HEK293 (cell line): ENCODE data around the gene ZNF224.

ENCODE experiments used
- CTCF ChIA-PET: fragments of 350-600 bp; formaldehyde crosslinking; extraction: SDS; loops from one replicate; lab custom pipeline; 2021; ENCODE audit warnings: antibody characterized with exemption; lab: Yijun Ruan, JAX
- POLR2A ChIA-PET: fragments of 300-600 bp; formaldehyde crosslinking; extraction: SDS; loops from one replicate; lab custom pipeline; 2020; ENCODE audit warnings: antibody characterized with exemption, inconsistent platforms; lab: Yijun Ruan, JAX
- H3K27ac ChIP-seq: fragments of 200-500 bp; sonication (Bioruptor generic); 2 replicates; pipeline ENCODE4 v1.5.1; 2014; ENCODE audit warnings: low read depth, low read length, control low read depth, inconsistent platforms; ENCODE audit errors: extremely low read depth
- H3K36me3 ChIP-seq, 2 experiments: fragments of 200-500 bp in 1 of 2; sonication (Bioruptor generic) in 1 of 2; 1 replicate in 1 of 2; 2 replicates in 1 of 2; pipeline ENCODE4 v1.5.1; 2014 to 2017; ENCODE audit warnings: inconsistent platforms in 2 of 2, low read length in 2 of 2; ENCODE audit not compliant: control insufficient read depth in 2 of 2, insufficient read depth in 1 of 2
- H3K4me1 ChIP-seq: fragments of 200-500 bp; sonication (Bioruptor generic); 2 replicates; pipeline ENCODE4 v1.5.1; 2014; ENCODE audit warnings: mild to moderate bottlenecking, low read length, inconsistent platforms; ENCODE audit not compliant: control insufficient read depth, insufficient read depth
- H3K4me3 ChIP-seq: 2 replicates; pipeline ENCODE4 v1.5.1; 2011; ENCODE audit warnings: low read depth, mild to moderate bottlenecking, control low read depth, low read length, moderate library complexity
- H3K9me3 ChIP-seq: fragments of 200-500 bp; sonication (Bioruptor generic); 2 replicates; pipeline ENCODE4 v1.5.1; 2014; ENCODE audit warnings: low read depth, low read length, inconsistent platforms; ENCODE audit not compliant: control insufficient read depth, insufficient read depth
- BCL11A ChIP-seq: fragments of 450-650 bp; formaldehyde crosslinking; IDR thresholded peaks from 2 replicates; pipeline ENCODE4 v1.5.1; 2016; ENCODE audit warnings: low read depth, missing biosample characterization, missing genetic modification characterization
- GLIS1 ChIP-seq: fragments of 450-650 bp; formaldehyde crosslinking; IDR thresholded peaks from 2 replicates; pipeline ENCODE4 v1.5.1; 2016; ENCODE audit warnings: missing biosample characterization, missing genetic modification characterization
- HOXD13 ChIP-seq: sonication (generic); formaldehyde crosslinking; IDR thresholded peaks from 2 replicates; pipeline ENCODE4 v1.8.0; 2022; ENCODE audit warnings: missing genetic modification reagents, borderline replicate concordance
- IKZF3 ChIP-seq: fragments of 450-650 bp; IDR thresholded peaks from 2 replicates; pipeline ENCODE4 v1.5.0; 2018; ENCODE audit warnings: missing biosample characterization, mild to moderate bottlenecking, missing genetic modification characterization, moderate library complexity
- KLF1 ChIP-seq: fragments of 450-650 bp; formaldehyde crosslinking; IDR thresholded peaks from 2 replicates; pipeline ENCODE4 v1.5.1; 2016; ENCODE audit warnings: missing biosample characterization, missing genetic modification characterization
- KLF16 ChIP-seq: fragments of 450-650 bp; formaldehyde crosslinking; IDR thresholded peaks from 2 replicates; pipeline ENCODE4 v1.5.1; 2017; ENCODE audit warnings: missing biosample characterization, missing genetic modification characterization
- MYNN ChIP-seq: fragments of 450-650 bp; formaldehyde crosslinking; IDR thresholded peaks from 2 replicates; pipeline ENCODE4 v1.5.1; 2016; ENCODE audit warnings: missing biosample characterization, missing genetic modification characterization, borderline replicate concordance
- MZF1 ChIP-seq: fragments of 450-650 bp; formaldehyde crosslinking; IDR thresholded peaks from 2 replicates; pipeline ENCODE4 v1.5.1; 2017; ENCODE audit warnings: missing biosample characterization, missing genetic modification characterization, borderline replicate concordance
- SALL2 ChIP-seq: fragments of 450-650 bp; formaldehyde crosslinking; IDR thresholded peaks from 2 replicates; pipeline ENCODE4 v1.5.0; 2017; ENCODE audit warnings: missing biosample characterization, mild to moderate bottlenecking, missing genetic modification characterization, borderline replicate concordance
- TCF7L2 ChIP-seq: IDR thresholded peaks from 2 replicates; pipeline ENCODE4 v1.6.1; 2011; ENCODE audit warnings: low read depth, mild to moderate bottlenecking, inconsistent platforms, low read length, moderate library complexity, borderline replicate concordance
- YY1 ChIP-seq: fragments of 450-650 bp; formaldehyde crosslinking; IDR thresholded peaks from 2 replicates; pipeline ENCODE4 v1.5.1; 2018; ENCODE audit warnings: missing biosample characterization, missing genetic modification characterization
- YY2 ChIP-seq: fragments of 450-650 bp; formaldehyde crosslinking; IDR thresholded peaks from 2 replicates; pipeline ENCODE4 v1.5.1; 2016; ENCODE audit warnings: missing biosample characterization, missing genetic modification characterization
- ZBTB17 ChIP-seq: fragments of 450-650 bp; formaldehyde crosslinking; IDR thresholded peaks from 2 replicates; pipeline ENCODE4 v1.5.1; 2016; ENCODE audit warnings: missing biosample characterization, missing genetic modification characterization
- ZEB2 ChIP-seq: fragments of 450-650 bp; formaldehyde crosslinking; IDR thresholded peaks from 2 replicates; pipeline ENCODE4 v1.5.1; 2016; ENCODE audit warnings: missing biosample characterization, missing genetic modification characterization
- ZNF132 ChIP-seq: fragments of 450-650 bp; formaldehyde crosslinking; IDR thresholded peaks from 2 replicates; pipeline ENCODE4 v1.5.1; 2017; ENCODE audit warnings: missing biosample characterization, missing genetic modification characterization, borderline replicate concordance
- ZNF140 ChIP-seq: fragments of 450-650 bp; formaldehyde crosslinking; IDR thresholded peaks from 2 replicates; pipeline ENCODE4 v1.5.1; 2016; ENCODE audit warnings: missing biosample characterization, missing genetic modification characterization
- ZNF184 ChIP-seq: fragments of 450-650 bp; IDR thresholded peaks from 2 replicates; pipeline ENCODE4 v1.5.1; 2018; ENCODE audit warnings: missing biosample characterization, mild to moderate bottlenecking, missing genetic modification characterization
- ZNF530 ChIP-seq: fragments of 450-650 bp; formaldehyde crosslinking; IDR thresholded peaks from 2 replicates; pipeline ENCODE4 v1.5.1; 2016; ENCODE audit warnings: low read depth, missing biosample characterization, missing genetic modification characterization
- ZNF561 ChIP-seq: fragments of 450-650 bp; IDR thresholded peaks from 2 replicates; pipeline ENCODE4 v1.5.1; 2018; ENCODE audit warnings: missing biosample characterization, missing genetic modification characterization, borderline replicate concordance
- ZNF654 ChIP-seq: fragments of 450-650 bp; formaldehyde crosslinking; IDR thresholded peaks from 2 replicates; pipeline ENCODE4 v1.5.1; 2016; ENCODE audit warnings: low read depth, missing biosample characterization, missing genetic modification characterization
- ZNF76 ChIP-seq: fragments of 450-650 bp; formaldehyde crosslinking; IDR thresholded peaks from 2 replicates; pipeline ENCODE4; 2016; ENCODE audit warnings: low read depth, missing biosample characterization, missing genetic modification characterization, borderline replicate concordance
- ZSCAN16 ChIP-seq: fragments of 450-650 bp; formaldehyde crosslinking; IDR thresholded peaks from 2 replicates; pipeline ENCODE4 v1.5.1; 2016; ENCODE audit warnings: missing biosample characterization, missing genetic modification characterization
- TF ChIP-seq, protein P1 (sequence below): fragments of 450-650 bp; formaldehyde crosslinking; IDR thresholded peaks from 2 replicates; pipeline ENCODE4; 2016; ENCODE audit warnings: missing biosample characterization, missing genetic modification characterization
- TF ChIP-seq, protein P2 (sequence below): fragments of 450-650 bp; formaldehyde crosslinking; conservative IDR thresholded peaks from 2 replicates; pipeline ENCODE4 v1.5.1; 2016; ENCODE audit warnings: low read depth, missing biosample characterization, missing genetic modification characterization
- TF ChIP-seq, protein P3 (sequence below): fragments of 450-650 bp; formaldehyde crosslinking; IDR thresholded peaks from 2 replicates; pipeline ENCODE4 v1.5.1; 2016; ENCODE audit warnings: missing biosample characterization, missing genetic modification characterization
- TF ChIP-seq, protein P4 (sequence below): fragments of 450-650 bp; IDR thresholded peaks from 2 replicates; pipeline ENCODE4 v1.5.1; 2018; ENCODE audit warnings: missing biosample characterization, mild to moderate bottlenecking, missing genetic modification characterization

The ZNF224 gene

DNA sequence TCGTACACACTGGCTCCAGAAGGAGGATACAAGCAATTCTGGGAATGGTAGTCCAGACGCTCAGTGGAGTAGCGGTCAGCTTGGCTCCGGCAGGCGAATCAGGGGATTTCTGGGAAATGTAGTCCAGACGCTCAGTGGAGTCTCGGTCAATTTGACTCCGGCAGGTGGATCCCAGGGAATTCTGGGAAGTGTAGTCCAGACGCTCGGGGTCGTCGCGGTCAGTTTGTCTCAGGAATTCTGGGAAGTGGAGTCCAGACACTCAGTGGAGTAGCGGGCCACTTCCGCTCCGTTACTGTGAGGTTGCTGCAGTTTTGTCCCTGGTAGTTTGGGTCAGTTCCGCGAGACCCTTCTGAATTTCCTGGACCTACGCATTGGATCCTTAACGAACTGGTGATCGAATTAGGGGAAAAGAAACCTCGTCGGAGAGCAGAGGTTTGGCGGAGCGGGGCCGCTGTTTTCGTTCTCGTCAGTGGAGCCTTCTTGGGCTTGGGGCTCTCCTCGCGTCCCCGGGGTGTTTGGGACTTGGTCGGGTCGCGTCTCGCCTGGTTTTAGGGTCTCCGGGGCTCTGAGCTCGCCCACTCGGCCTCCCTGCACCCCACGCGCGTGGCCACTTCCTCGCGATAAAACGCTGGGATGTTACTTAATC, 19.1 kb downstream of the ZNF224 start, which contains the start of gene ZNF225:
TSS of gene ZNF225 (plus strand) at position 262 of the 646 bp plus-strand sequence. CDS start 2,429 bp downstream, outside the sequence.
- H3K4me3 ChIP-seq = peak within 1 kb of the TSS; percentile 59
- POLR2A ChIA-PET = interaction anchor here (0.6 to 3.5 kb wide), 17 partner anchors 10 to 461 kb away, joined by 3 to 33 read pairs (median 5); partner anchors contain the start of genes ZNF221, ZNF223, ZNF224 and ZNF226
- peak within 1 kb of the TSS; percentile 81 for H3K27ac ChIP-seq
- H3K9me3 ChIP-seq = peaks cover 26% of the 10 kb centered on the region
- peaks cover 14% of the 10 kb centered on the region for H3K4me1 ChIP-seq
- CTCF ChIA-PET = interaction anchor here (1.0 to 1.2 kb wide), 4 partner anchors 11 to 100 kb away, joined by 3 to 4 read pairs (median 3); partner anchors contain the start of gene ZNF227
- peaks cover 32 to 64% of the 10 kb centered on the region in 2 experiments for H3K36me3 ChIP-seq
- TF ChIP-seq ZNF132 (tag by site-specific recombination) (no peak), ZBTB17 (tag by site-specific recombination) (peak; percentile 100), BCL11A (tag by site-specific recombination) (peak; percentile 97), ZNF654 (tag by site-specific recombination) (peak; percentile 6; the same call in 1 of the 2 replicates), MZF1 (tag by site-specific recombination) (peak; percentile 30), YY2 (tag by site-specific recombination) (peak; percentile 74), YY1 (tag by site-specific recombination) (peak; percentile 77; the same call in 1 of the 2 replicates), SALL2 (no peak), ZSCAN16 (tag by site-specific recombination) (0 out of 2 replicates have a peak, but pooled peaks have one; percentile 26), ZEB2 (tag by site-specific recombination) (peak; percentile 98), ZNF76 (tag by site-specific recombination) (peak; percentile 100), ZNF184 (no peak), MYNN (tag by site-specific recombination) (no peak), GLIS1 (tag by site-specific recombination) (peak; percentile 76; the same call in 1 of the 2 replicates), IKZF3 (tag by site-specific recombination) (peak; percentile 100; the same call in 1 of the 2 replicates), ZNF561 (tag by site-specific recombination) (peak; percentile 37; the same call in 1 of the 2 replicates), KLF16 (tag by site-specific recombination) (peak; percentile 47; the same call in 1 of the 2 replicates), ZNF530 (tag by site-specific recombination) (no peak), KLF1 (tag by site-specific recombination) (no peak), TCF7L2 (no peak), ZNF140 (tag by site-specific recombination) (no peak), HOXD13 (CRISPR knock-in tag) (no peak)
- TF ChIP-seq, protein P1, sequence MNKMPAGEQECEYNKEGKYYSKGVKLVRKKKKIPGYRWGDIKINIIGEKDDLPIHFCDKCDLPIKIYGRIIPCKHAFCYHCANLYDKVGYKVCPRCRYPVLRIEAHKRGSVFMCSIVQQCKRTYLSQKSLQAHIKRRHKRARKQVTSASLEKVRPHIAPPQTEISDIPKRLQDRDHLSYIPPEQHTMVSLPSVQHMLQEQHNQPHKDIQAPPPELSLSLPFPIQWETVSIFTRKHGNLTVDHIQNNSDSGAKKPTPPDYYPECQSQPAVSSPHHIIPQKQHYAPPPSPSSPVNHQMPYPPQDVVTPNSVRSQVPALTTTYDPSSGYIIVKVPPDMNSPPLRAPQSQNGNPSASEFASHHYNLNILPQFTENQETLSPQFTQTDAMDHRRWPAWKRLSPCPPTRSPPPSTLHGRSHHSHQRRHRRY (tag by site-specific recombination) = no peak
- TF ChIP-seq, protein P2, sequence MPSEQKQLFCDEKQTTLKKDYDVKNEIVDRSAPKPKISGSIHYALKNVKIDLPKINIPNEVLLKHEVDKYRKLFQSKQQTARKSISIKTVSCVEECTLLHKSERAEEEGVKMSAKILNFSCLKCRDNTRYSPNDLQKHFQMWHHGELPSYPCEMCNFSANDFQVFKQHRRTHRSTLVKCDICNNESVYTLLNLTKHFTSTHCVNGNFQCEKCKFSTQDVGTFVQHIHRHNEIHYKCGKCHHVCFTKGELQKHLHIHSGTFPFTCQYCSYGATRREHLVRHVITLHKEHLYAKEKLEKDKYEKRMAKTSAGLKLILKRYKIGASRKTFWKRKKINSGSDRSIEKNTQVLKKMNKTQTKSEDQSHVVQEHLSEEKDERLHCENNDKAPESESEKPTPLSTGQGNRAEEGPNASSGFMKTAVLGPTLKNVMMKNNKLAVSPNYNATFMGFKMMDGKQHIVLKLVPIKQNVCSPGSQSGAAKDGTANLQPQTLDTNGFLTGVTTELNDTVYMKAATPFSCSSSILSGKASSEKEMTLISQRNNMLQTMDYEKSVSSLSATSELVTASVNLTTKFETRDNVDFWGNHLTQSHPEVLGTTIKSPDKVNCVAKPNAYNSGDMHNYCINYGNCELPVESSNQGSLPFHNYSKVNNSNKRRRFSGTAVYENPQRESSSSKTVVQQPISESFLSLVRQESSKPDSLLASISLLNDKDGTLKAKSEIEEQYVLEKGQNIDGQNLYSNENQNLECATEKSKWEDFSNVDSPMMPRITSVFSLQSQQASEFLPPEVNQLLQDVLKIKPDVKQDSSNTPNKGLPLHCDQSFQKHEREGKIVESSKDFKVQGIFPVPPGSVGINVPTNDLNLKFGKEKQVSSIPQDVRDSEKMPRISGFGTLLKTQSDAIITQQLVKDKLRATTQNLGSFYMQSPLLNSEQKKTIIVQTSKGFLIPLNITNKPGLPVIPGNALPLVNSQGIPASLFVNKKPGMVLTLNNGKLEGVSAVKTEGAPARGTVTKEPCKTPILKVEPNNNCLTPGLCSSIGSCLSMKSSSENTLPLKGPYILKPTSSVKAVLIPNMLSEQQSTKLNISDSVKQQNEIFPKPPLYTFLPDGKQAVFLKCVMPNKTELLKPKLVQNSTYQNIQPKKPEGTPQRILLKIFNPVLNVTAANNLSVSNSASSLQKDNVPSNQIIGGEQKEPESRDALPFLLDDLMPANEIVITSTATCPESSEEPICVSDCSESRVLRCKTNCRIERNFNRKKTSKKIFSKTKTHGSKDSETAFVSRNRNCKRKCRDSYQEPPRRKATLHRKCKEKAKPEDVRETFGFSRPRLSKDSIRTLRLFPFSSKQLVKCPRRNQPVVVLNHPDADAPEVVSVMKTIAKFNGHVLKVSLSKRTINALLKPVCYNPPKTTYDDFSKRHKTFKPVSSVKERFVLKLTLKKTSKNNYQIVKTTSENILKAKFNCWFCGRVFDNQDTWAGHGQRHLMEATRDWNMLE (tag by site-specific recombination) = peak; percentile 90
- TF ChIP-seq, protein P3, sequence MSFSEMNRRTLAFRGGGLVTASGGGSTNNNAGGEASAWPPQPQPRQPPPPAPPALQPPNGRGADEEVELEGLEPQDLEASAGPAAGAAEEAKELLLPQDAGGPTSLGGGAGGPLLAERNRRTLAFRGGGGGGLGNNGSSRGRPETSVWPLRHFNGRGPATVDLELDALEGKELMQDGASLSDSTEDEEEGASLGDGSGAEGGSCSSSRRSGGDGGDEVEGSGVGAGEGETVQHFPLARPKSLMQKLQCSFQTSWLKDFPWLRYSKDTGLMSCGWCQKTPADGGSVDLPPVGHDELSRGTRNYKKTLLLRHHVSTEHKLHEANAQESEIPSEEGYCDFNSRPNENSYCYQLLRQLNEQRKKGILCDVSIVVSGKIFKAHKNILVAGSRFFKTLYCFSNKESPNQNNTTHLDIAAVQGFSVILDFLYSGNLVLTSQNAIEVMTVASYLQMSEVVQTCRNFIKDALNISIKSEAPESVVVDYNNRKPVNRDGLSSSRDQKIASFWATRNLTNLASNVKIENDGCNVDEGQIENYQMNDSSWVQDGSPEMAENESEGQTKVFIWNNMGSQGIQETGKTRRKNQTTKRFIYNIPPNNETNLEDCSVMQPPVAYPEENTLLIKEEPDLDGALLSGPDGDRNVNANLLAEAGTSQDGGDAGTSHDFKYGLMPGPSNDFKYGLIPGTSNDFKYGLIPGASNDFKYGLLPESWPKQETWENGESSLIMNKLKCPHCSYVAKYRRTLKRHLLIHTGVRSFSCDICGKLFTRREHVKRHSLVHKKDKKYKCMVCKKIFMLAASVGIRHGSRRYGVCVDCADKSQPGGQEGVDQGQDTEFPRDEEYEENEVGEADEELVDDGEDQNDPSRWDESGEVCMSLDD = peak; percentile 73
- TF ChIP-seq, protein P4, sequence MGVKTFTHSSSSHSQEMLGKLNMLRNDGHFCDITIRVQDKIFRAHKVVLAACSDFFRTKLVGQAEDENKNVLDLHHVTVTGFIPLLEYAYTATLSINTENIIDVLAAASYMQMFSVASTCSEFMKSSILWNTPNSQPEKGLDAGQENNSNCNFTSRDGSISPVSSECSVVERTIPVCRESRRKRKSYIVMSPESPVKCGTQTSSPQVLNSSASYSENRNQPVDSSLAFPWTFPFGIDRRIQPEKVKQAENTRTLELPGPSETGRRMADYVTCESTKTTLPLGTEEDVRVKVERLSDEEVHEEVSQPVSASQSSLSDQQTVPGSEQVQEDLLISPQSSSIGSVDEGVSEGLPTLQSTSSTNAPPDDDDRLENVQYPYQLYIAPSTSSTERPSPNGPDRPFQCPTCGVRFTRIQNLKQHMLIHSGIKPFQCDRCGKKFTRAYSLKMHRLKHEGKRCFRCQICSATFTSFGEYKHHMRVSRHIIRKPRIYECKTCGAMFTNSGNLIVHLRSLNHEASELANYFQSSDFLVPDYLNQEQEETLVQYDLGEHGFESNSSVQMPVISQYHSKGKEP (tag by site-specific recombination) = peak; percentile 80
